PC-9 (cell line): Measurements from ENCODE around the gene UTF1. TPM values are rescaled to one million over a fixed set of nuclear protein-coding genes. Genes with fewer than 3 reads are reported as not detected.

Source experiments
- BruUV-seq: library from RNA; stranded (reverse); fragments of 400-500 nt; replicated peaks from 2 replicates; lab custom pipeline; 2021; lab: Mats Ljungman, UMichigan
- CTCF ChIA-PET: fragments of 300-600 bp; sonication (Branson Sonifier 250); formaldehyde crosslinking; loops from one replicate; lab custom pipeline; 2022; ENCODE audit warnings: antibody characterized with exemption; lab: Charles Lee
- POLR2A ChIA-PET: fragments of 300-600 bp; sonication (Branson Sonifier 250); formaldehyde crosslinking; loops from one replicate; lab custom pipeline; 2022; ENCODE audit warnings: antibody characterized with exemption; ENCODE audit not compliant: unreplicated experiment; lab: Charles Lee
- DNase-seq, 2 experiments: peaks; one replicate each; pipeline versions ENCODE4 v3.0.0 to v3.0.0-alpha.2; 2015 to 2022; ENCODE audit warnings: mixed read lengths in 1 of 2
- H2AFZ ChIP-seq: fragments of 200-600 bp; sonication (generic); 2 replicates; pipeline ENCODE4 v1.8.1; 2017; ENCODE audit warnings: antibody characterized with exemption
- H3F3A ChIP-seq: fragments of 200-600 bp; sonication (generic); 2 replicates; pipeline ENCODE4 v1.8.1; 2017; ENCODE audit warnings: antibody characterized with exemption, mild to moderate bottlenecking, low read depth; ENCODE audit not compliant: insufficient read depth
- H3K27ac ChIP-seq: fragments of 200-600 bp; sonication (generic); 2 replicates; pipeline ENCODE4 v1.6.1; 2016; ENCODE audit warnings: mixed run types
- H3K27me3 ChIP-seq: fragments of 200-600 bp; sonication (generic); 2 replicates; pipeline ENCODE4 v1.6.1; 2016; ENCODE audit warnings: low read depth, mixed run types; ENCODE audit not compliant: insufficient read depth
- H3K36me3 ChIP-seq: fragments of 200-600 bp; sonication (generic); 2 replicates; pipeline ENCODE4 v1.6.1; 2016; ENCODE audit warnings: low read depth, mixed run types
- H3K4me1 ChIP-seq: fragments of 200-600 bp; sonication (generic); replicated peaks from 2 replicates; pipeline ENCODE4 v1.6.1; 2016; ENCODE audit warnings: mixed run types; ENCODE audit not compliant: insufficient read depth
- H3K4me2 ChIP-seq: fragments of 200-600 bp; sonication (generic); 2 replicates; pipeline ENCODE4 v1.6.1; 2017; ENCODE audit warnings: mixed run types
- H3K4me3 ChIP-seq: fragments of 200-600 bp; sonication (generic); 2 replicates; pipeline ENCODE4 v1.6.1; 2016; ENCODE audit warnings: mixed run types
- H3K79me2 ChIP-seq: fragments of 200-600 bp; sonication (generic); 2 replicates; pipeline ENCODE4 v1.6.1; 2017; ENCODE audit warnings: low read depth, mixed run types
- H3K9me2 ChIP-seq: fragments of 200-600 bp; sonication (generic); 2 replicates; pipeline ENCODE4 v1.8.1; 2017; ENCODE audit warnings: mild to moderate bottlenecking; ENCODE audit not compliant: insufficient read depth
- H3K9me3 ChIP-seq: fragments of 200-600 bp; sonication (generic); 2 replicates; pipeline ENCODE4 v1.8.1; 2016; ENCODE audit warnings: low read depth; ENCODE audit not compliant: insufficient read depth
- H4K20me1 ChIP-seq: fragments of 200-600 bp; sonication (generic); 2 replicates; pipeline ENCODE4 v1.8.1; 2017; ENCODE audit not compliant: insufficient read depth
- EZH2 ChIP-seq: fragments of 200-600 bp; sonication (generic); IDR thresholded peaks from 2 replicates; pipeline ENCODE4 v1.8.0; 2017; ENCODE audit warnings: antibody characterized with exemption, low read depth
- intact Hi-C: fragments of 100-400 bp; cut with micrococcal nuclease; formaldehyde crosslinking; loops from one replicate; pipeline ENCODE4 v1.10.0; 2022; ENCODE audit not compliant: unreplicated experiment
- total RNA-seq: library from RNA; stranded (reverse); gene quantifications from 2 replicates; pipeline ENCODE4 v1.2.3, GENCODE V29; 2021
- TF ChIP-seq, protein P1 (sequence below): fragments of 200-600 bp; sonication (generic); conservative IDR thresholded peaks from 2 replicates; pipeline ENCODE4 v1.6.1; 2017; ENCODE audit warnings: mixed run types, antibody characterized with exemption, mild to moderate bottlenecking, moderate library complexity

Gene UTF1
- total RNA-seq, 1 experiment from 2014 or later = not detected

DNA sequence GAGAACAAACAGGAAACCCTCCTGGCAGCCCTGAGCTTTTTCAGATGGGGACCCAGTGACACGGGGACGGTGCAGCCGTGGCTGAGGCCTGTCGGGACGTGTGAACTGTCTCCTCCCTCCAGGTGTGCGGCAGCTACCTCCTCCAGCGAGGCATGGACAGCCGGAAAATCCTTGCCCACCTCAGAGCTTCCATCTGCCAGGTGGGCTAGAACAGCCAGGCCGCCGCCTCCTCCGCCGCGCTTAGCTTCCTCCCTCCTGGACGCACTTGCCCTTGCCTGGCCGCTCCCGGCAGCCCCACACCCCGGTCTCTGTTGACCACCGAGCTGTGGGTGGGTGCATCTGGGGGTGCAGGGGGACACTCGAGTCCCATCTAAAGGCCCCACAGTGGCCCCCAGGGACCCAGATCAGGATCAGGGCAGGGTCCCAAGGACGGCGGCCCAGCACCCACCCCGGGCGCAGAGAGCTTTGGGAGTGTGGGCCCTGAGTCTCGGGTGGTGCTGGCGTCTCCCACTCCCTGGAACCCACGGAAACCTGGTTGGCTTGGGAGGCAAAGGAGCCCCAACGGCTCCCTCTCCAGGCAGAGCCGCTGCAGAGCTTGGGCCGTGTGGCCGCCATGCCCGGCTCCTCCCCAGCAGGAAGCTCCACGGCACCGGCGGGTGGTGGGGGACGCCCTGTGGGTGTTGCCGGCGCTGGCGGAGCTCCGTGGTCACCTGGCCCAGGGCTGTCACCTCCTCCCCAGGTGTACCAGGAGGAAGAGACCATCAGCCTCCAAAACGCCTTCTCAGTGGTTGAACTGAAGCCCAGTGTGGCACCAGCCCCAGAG lies 32.9 kb upstream of the UTF1 start:
- Histone ChIP-seq H3K36me3 (no peaks in the 10 kb centered on the region), H3K4me2 (no peak overlapping the region), H3K79me2 (no peaks in the 10 kb centered on the region), H3K9me2 (no peaks in the 10 kb centered on the region), H3K27me3 (peaks cover 35% of the 10 kb centered on the region), H3K27ac (no peak overlapping the region), H3K4me1 (no peaks in the 10 kb centered on the region), H2AFZ (no peak overlapping the region), H3K9me3 (no peaks in the 10 kb centered on the region), H4K20me1 (no peaks in the 10 kb centered on the region), H3F3A (no peaks in the 10 kb centered on the region), H3K4me3 (no peak overlapping the region)
- no peak for TF ChIP-seq EZH2
- TF ChIP-seq, protein P1, sequence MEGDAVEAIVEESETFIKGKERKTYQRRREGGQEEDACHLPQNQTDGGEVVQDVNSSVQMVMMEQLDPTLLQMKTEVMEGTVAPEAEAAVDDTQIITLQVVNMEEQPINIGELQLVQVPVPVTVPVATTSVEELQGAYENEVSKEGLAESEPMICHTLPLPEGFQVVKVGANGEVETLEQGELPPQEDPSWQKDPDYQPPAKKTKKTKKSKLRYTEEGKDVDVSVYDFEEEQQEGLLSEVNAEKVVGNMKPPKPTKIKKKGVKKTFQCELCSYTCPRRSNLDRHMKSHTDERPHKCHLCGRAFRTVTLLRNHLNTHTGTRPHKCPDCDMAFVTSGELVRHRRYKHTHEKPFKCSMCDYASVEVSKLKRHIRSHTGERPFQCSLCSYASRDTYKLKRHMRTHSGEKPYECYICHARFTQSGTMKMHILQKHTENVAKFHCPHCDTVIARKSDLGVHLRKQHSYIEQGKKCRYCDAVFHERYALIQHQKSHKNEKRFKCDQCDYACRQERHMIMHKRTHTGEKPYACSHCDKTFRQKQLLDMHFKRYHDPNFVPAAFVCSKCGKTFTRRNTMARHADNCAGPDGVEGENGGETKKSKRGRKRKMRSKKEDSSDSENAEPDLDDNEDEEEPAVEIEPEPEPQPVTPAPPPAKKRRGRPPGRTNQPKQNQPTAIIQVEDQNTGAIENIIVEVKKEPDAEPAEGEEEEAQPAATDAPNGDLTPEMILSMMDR = no peak
- ChIA-PET CTCF (no interaction called here), POLR2A (no interaction called here)
- DNase-seq = no peak
- intact Hi-C loops = no loop called here
- BruUV-seq = no TSS peak

DNA sequence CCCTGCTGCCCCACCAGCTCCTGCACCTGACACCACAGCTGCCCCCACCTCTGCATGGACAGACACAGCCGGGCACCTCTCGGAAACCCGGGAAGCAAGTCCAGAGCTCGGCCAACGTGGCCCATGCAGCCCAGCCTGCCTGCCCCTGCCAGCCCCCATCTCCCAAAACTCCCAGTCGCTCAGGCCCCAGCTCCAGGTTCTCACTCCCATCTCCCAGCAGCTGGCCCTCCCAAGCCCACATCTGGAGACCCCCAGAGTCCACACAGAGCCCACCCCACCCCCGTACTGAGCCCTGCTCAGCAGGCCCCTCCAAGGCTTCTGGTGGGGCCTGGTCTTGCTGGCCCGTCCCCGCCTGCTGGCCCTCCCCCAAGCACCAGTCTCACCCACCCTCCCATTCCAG lies 32.2 kb upstream of the UTF1 start:
- Histone ChIP-seq H3K4me1 (no peaks in the 10 kb centered on the region), H3K27ac (no peak overlapping the region), H2AFZ (no peak overlapping the region), H3K4me3 (no peak overlapping the region), H3K4me2 (no peak overlapping the region), H3K9me2 (no peaks in the 10 kb centered on the region), H3F3A (no peaks in the 10 kb centered on the region), H3K36me3 (no peaks in the 10 kb centered on the region), H3K79me2 (no peaks in the 10 kb centered on the region), H3K9me3 (no peaks in the 10 kb centered on the region), H4K20me1 (no peaks in the 10 kb centered on the region), H3K27me3 (peaks cover 38% of the 10 kb centered on the region)
- DNase-seq = no peak
- POLR2A ChIA-PET = no interaction called here
- BruUV-seq = no TSS peak
- CTCF ChIA-PET = no interaction called here
- intact Hi-C loops = no loop called here
- TF ChIP-seq, protein P1 = no peak
- no peak for TF ChIP-seq EZH2

DNA sequence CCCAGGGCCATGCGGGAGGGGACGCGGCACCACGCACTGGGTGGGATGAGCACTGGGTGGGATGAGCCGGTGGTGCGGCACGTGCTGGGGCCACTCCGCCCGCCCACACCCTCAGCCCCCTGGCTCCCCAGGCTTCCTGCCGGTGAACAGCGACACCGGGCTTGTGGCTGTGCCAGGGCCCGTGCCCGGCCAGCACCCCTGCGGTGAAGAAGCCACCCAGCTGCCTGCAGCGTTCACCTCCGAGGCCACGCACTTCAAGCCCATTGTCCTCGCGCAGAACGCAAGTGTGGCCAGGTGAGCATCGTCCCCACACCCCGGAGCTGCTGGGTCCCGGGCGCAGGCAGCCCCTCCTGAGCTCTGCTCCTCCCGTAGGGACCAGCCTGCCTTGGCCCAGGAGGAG lies 31.8 kb upstream of the UTF1 start:
- Histone ChIP-seq H3K4me1 (no peaks in the 10 kb centered on the region), H3K4me3 (no peak overlapping the region), H3K9me2 (no peaks in the 10 kb centered on the region), H3K79me2 (no peaks in the 10 kb centered on the region), H3K27ac (no peak overlapping the region), H3K4me2 (no peak overlapping the region), H4K20me1 (no peaks in the 10 kb centered on the region), H3F3A (no peaks in the 10 kb centered on the region), H3K36me3 (no peaks in the 10 kb centered on the region), H3K27me3 (peaks cover 35% of the 10 kb centered on the region), H3K9me3 (no peaks in the 10 kb centered on the region), H2AFZ (no peak overlapping the region)
- BruUV-seq = no TSS peak
- TF ChIP-seq, protein P1 = no peak
- TF ChIP-seq EZH2 = no peak
- POLR2A ChIA-PET = no interaction called here
- DNase-seq = no peak
- CTCF ChIA-PET = no interaction called here
- intact Hi-C loops = no loop called here
